ENCODE data around the gene TIMM10.

DNA sequence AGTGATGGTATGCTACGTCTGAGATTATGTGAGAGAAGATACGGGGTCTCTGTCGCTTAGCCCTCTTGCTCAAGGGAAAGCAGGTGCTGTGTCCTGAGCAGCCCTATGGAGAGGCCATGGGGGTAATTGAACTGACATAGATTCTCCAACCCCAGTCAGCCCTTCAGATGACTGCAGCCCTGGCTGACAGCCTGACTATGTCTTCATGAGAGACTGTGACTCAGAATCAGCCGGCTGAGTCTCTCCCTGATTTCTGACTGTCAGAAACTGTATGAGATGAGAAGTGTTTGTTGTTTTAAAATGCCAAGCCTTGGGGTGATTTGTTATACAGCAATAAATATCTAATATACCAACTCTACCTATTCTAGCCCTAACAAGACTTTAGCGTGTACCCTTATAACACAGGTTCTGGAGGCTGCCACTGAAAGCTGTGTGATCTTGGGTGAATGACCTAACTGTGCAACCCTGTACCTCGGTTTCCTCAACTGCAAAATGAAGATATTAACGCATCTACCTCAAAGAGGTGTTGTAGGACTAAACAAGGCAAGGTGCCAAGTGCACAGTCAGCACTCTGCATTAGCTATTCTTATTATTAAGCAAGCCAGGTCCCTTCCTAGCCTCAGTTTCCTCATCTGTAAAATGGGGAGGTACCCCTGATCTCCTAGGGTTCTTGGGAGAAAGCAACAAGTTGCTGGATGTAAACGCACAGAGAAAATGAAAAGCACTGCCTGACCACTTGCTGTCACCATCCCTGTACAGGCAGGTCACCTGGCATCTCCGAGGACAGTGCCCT is 39.9 kb downstream of the TIMM10 start:
- TF ChIP-seq, protein P1, sequence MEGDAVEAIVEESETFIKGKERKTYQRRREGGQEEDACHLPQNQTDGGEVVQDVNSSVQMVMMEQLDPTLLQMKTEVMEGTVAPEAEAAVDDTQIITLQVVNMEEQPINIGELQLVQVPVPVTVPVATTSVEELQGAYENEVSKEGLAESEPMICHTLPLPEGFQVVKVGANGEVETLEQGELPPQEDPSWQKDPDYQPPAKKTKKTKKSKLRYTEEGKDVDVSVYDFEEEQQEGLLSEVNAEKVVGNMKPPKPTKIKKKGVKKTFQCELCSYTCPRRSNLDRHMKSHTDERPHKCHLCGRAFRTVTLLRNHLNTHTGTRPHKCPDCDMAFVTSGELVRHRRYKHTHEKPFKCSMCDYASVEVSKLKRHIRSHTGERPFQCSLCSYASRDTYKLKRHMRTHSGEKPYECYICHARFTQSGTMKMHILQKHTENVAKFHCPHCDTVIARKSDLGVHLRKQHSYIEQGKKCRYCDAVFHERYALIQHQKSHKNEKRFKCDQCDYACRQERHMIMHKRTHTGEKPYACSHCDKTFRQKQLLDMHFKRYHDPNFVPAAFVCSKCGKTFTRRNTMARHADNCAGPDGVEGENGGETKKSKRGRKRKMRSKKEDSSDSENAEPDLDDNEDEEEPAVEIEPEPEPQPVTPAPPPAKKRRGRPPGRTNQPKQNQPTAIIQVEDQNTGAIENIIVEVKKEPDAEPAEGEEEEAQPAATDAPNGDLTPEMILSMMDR (IDR thresholded peaks at IDR 0.05): no peak
- no peak for TF ChIP-seq POLR2A (IDR thresholded peaks at IDR 0.05)

Data from right lobe of liver (tissue), 4 donors.